Caco-2 (cell line): ENCODE measurements around the gene SHC3. TPM values are rescaled to one million over a fixed set of nuclear protein-coding genes. Genes with fewer than 3 reads are reported as not detected.

Experiments used
- BruUV-seq: library from RNA; stranded (reverse); fragments of 400-500 nt; replicated peaks from 2 replicates; lab custom pipeline; 2021; lab: Mats Ljungman, UMichigan
- CTCF ChIA-PET: fragments of 300-600 bp; sonication (Branson Sonifier 250); formaldehyde crosslinking; loops from one replicate; lab custom pipeline; 2022; ENCODE audit warnings: antibody characterized with exemption; lab: Charles Lee
- POLR2A ChIA-PET: fragments of 300-600 bp; sonication (Branson Sonifier 250); formaldehyde crosslinking; loops from one replicate; lab custom pipeline; 2022; ENCODE audit warnings: antibody characterized with exemption; lab: Charles Lee
- DNase-seq, 2 experiments: peaks; one replicate each; pipeline versions ENCODE4 v3.0.0 to v3.0.0-alpha.2; 2020 to 2022
- H3K27me3 ChIP-seq: replicated peaks from 2 replicates; pipeline ENCODE4 v1.6.0; 2011; ENCODE audit warnings: low read length; ENCODE audit not compliant: control insufficient read depth, insufficient read depth
- H3K36me3 ChIP-seq: 2 replicates; pipeline ENCODE4 v1.5.1; 2011; ENCODE audit warnings: low read length; ENCODE audit not compliant: control insufficient read depth, insufficient read depth
- H3K4me1 ChIP-seq: fragments of 250-450 bp; sonication (Bioruptor Pico); 2 replicates; pipeline ENCODE4 v1.5.1; 2020; ENCODE audit warnings: mild to moderate bottlenecking
- H3K4me3 ChIP-seq: 2 replicates; pipeline ENCODE4 v1.5.1; 2011; ENCODE audit warnings: low read depth, mild to moderate bottlenecking, control low read depth, low read length
- H3K9me3 ChIP-seq: fragments of 250-450 bp; sonication (Bioruptor Pico); 2 replicates; pipeline ENCODE4 v1.5.1; 2020; ENCODE audit warnings: mild to moderate bottlenecking, moderate library complexity
- H3K27ac Mint-ChIP-seq: one replicate; pipeline ENCODE4 v1.8.0; 2022; ENCODE audit warnings: mixed read lengths; ENCODE audit not compliant: unreplicated experiment
- H3K27me3 Mint-ChIP-seq: one replicate; pipeline ENCODE4 v1.8.0; 2022; ENCODE audit warnings: mixed read lengths; ENCODE audit not compliant: insufficient read depth, unreplicated experiment
- H3K36me3 Mint-ChIP-seq: one replicate; pipeline ENCODE4 v1.8.0; 2022; ENCODE audit warnings: mild to moderate bottlenecking, mixed read lengths; ENCODE audit not compliant: insufficient read depth, unreplicated experiment
- H3K4me1 Mint-ChIP-seq: one replicate; pipeline ENCODE4 v1.8.0; 2022; ENCODE audit warnings: low read depth, mixed read lengths; ENCODE audit not compliant: unreplicated experiment
- H3K4me3 Mint-ChIP-seq: one replicate; pipeline ENCODE4 v1.8.0; 2022; ENCODE audit warnings: mild to moderate bottlenecking, moderate library complexity, mixed read lengths; ENCODE audit not compliant: unreplicated experiment
- H3K9me3 Mint-ChIP-seq: one replicate; pipeline ENCODE4 v1.8.0; 2022; ENCODE audit warnings: mixed read lengths; ENCODE audit not compliant: unreplicated experiment
- CTCF ChIP-seq, 2 experiments: fragments of 200-600 bp in 1 of 2; IDR thresholded peaks; 1 replicate in 1 of 2; 2 replicates in 1 of 2; pipeline versions ENCODE4 v1.5.1 to v1.8.0; 2011 to 2022; ENCODE audit warnings: antibody characterized with exemption in 1 of 2, control low read depth in 1 of 2, inconsistent platforms in 1 of 2, low read depth in 1 of 2, low read length in 1 of 2, mild to moderate bottlenecking in 1 of 2, moderate library complexity in 1 of 2; ENCODE audit not compliant: insufficient read depth in 1 of 2, severe bottlenecking in 1 of 2, unreplicated experiment in 1 of 2
- intact Hi-C: fragments of 100-400 bp; cut with micrococcal nuclease; formaldehyde crosslinking; loops from one replicate; pipeline ENCODE4 v1.10.0; 2022; ENCODE audit not compliant: unreplicated experiment
- total RNA-seq: library from RNA; stranded (reverse); gene quantifications from 2 replicates; pipeline ENCODE4 v1.2.3, GENCODE V29; 2022

SHC3 gene
- total RNA-seq, 1 experiment from 2014 or later: 0.20 TPM

GRCh38 chr9:89096807-89097206 is 81.8 kb downstream of the SHC3 start:
- CTCF ChIA-PET: no interaction called here
- no peaks in the 10 kb centered on the region for H3K4me1 ChIP-seq
- TF ChIP-seq CTCF (IDR thresholded peaks at IDR 0.05; ENCODE audit: insufficient read depth in 1 of 2, low read depth in 1 of 2, low read length in 1 of 2, severe bottlenecking in 1 of 2, unreplicated experiment in 1 of 2): no peak
- no peak for DNase-seq
- Mint-ChIP-seq H3K36me3 (no peaks in the 10 kb centered on the region), H3K9me3 (no peaks in the 10 kb centered on the region), H3K4me1 (no peaks in the 10 kb centered on the region), H3K4me3 (no peak overlapping the region), H3K27ac (no peak overlapping the region), H3K27me3 (no peaks in the 10 kb centered on the region)
- intact Hi-C loops: no loop called here
- H3K36me3 ChIP-seq: no peaks in the 10 kb centered on the region
- POLR2A ChIA-PET: no interaction called here
- no TSS peak for BruUV-seq
- H3K9me3 ChIP-seq: no peaks in the 10 kb centered on the region
- H3K27me3 ChIP-seq: no peaks in the 10 kb centered on the region
- H3K4me3 ChIP-seq: no peak overlapping the region

GRCh38 chr9:89095761-89096528 is 82.7 kb downstream of the SHC3 start:
- intact Hi-C loops: no loop called here
- Histone ChIP-seq H3K4me3 (no peak overlapping the region), H3K9me3 (no peaks in the 10 kb centered on the region), H3K36me3 (no peaks in the 10 kb centered on the region), H3K27me3 (no peaks in the 10 kb centered on the region), H3K4me1 (no peaks in the 10 kb centered on the region)
- ChIA-PET POLR2A (no interaction called here), CTCF (no interaction called here)
- no peak for DNase-seq
- no peak for TF ChIP-seq CTCF (IDR thresholded peaks at IDR 0.05; ENCODE audit: insufficient read depth in 1 of 2, low read depth in 1 of 2, low read length in 1 of 2, severe bottlenecking in 1 of 2, unreplicated experiment in 1 of 2)
- no peaks in the 10 kb centered on the region for H3K27me3 Mint-ChIP-seq
- H3K9me3 Mint-ChIP-seq: no peaks in the 10 kb centered on the region
- H3K36me3 Mint-ChIP-seq: no peaks in the 10 kb centered on the region
- BruUV-seq: no TSS peak
- H3K4me3 Mint-ChIP-seq: no peak overlapping the region
- H3K27ac Mint-ChIP-seq: no peak overlapping the region
- H3K4me1 Mint-ChIP-seq: no peaks in the 10 kb centered on the region

DNA sequence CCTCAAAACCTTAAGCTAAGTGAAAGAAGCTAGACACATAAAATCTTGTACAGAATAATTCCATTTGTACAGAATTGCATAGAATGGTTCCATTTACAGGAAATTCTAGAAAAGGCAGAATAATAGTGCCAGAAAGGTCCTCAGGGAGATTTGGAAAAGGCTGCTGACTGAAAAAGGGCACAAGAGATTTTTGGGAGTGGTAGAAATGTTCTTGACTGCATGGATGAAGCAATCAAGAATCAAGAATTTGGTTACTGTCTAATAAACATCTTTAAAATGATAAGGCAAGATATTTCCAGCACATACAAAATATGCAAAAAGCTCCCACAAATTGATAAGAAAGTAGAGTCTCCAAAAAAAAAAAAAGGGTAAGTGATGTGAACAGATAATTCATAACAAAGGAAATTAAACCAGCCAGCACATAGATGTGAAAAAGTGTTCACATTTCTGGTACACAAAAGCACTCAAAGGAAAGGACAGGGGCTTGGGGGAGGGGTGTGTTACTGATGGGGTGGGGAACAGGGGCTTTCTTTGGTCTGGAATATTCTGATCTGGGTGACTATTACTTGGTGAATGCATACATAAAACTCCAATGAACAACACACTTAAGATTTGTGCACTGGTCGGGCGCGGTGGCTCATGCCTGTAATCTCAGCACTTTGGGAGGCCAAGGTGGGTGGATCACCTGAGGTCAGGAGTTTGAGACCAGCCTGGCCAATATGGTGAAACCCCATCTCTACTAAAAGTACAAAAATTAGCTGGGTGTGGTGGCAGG is 85.2 kb downstream of the SHC3 start:
- no peaks in the 10 kb centered on the region for H3K9me3 ChIP-seq
- Mint-ChIP-seq H3K9me3 (peaks cover 5% of the 10 kb centered on the region), H3K27me3 (no peaks in the 10 kb centered on the region), H3K27ac (no peak overlapping the region), H3K4me1 (no peaks in the 10 kb centered on the region), H3K4me3 (no peak overlapping the region), H3K36me3 (no peaks in the 10 kb centered on the region)
- no peaks in the 10 kb centered on the region for H3K27me3 ChIP-seq
- H3K4me3 ChIP-seq: no peak overlapping the region
- ChIA-PET POLR2A (no interaction called here), CTCF (no interaction called here)
- BruUV-seq: no TSS peak
- no peak for DNase-seq
- TF ChIP-seq CTCF (IDR thresholded peaks at IDR 0.05; ENCODE audit: insufficient read depth in 1 of 2, low read depth in 1 of 2, low read length in 1 of 2, severe bottlenecking in 1 of 2, unreplicated experiment in 1 of 2): no peak
- intact Hi-C loops: no loop called here
- no peaks in the 10 kb centered on the region for H3K4me1 ChIP-seq
- H3K36me3 ChIP-seq: no peaks in the 10 kb centered on the region
